ENCODE results near the gene PTPA.

The PTPA gene

GRCh38 chr9:129070696-129071525, 40.3 kb upstream of the PTPA start:
- no peak overlapping the region for H3K27ac ChIP-seq (ENCODE audit: extremely low read depth, low read depth, low read length)
- TF ChIP-seq ZFP3 (tag by site-specific recombination; IDR thresholded peaks at IDR 0.05; ENCODE audit: low read depth) (no peak), SCRT2 (tag by site-specific recombination; IDR thresholded peaks at IDR 0.05) (peak; percentile 60), ZNF600 (tag by site-specific recombination; IDR thresholded peaks at IDR 0.05) (peak; percentile 28; the same call in 1 of the 2 replicates), ZFHX2 (tag by site-specific recombination; conservative IDR thresholded peaks at IDR 0.05) (peak; percentile 28), EGR2 (tag by site-specific recombination; IDR thresholded peaks at IDR 0.05; ENCODE audit: low read depth) (peak; percentile 59), KLF1 (tag by site-specific recombination; IDR thresholded peaks at IDR 0.05) (peak; percentile 83), PRDM1 (tag by site-specific recombination; IDR thresholded peaks at IDR 0.05) (no peak), ZNF707 (tag by site-specific recombination; IDR thresholded peaks at IDR 0.05) (no peak), ZNF292 (tag by site-specific recombination; IDR thresholded peaks at IDR 0.05; ENCODE audit: borderline replicate concordance, low read depth) (no peak), ZNF211 (tag by site-specific recombination; IDR thresholded peaks at IDR 0.05; ENCODE audit: low read depth) (no peak), TCF7L2 (IDR thresholded peaks at IDR 0.05; ENCODE audit: borderline replicate concordance, low read depth, low read length) (no peak), ZNF621 (tag by site-specific recombination; IDR thresholded peaks at IDR 0.05) (no peak), ZNF140 (tag by site-specific recombination; IDR thresholded peaks at IDR 0.05) (no peak)
- TF ChIP-seq, protein P1, sequence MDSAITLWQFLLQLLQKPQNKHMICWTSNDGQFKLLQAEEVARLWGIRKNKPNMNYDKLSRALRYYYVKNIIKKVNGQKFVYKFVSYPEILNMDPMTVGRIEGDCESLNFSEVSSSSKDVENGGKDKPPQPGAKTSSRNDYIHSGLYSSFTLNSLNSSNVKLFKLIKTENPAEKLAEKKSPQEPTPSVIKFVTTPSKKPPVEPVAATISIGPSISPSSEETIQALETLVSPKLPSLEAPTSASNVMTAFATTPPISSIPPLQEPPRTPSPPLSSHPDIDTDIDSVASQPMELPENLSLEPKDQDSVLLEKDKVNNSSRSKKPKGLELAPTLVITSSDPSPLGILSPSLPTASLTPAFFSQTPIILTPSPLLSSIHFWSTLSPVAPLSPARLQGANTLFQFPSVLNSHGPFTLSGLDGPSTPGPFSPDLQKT (IDR thresholded peaks at IDR 0.05; ENCODE audit: borderline replicate concordance, low read depth, low read length), result no peak
- TF ChIP-seq, protein P2, sequence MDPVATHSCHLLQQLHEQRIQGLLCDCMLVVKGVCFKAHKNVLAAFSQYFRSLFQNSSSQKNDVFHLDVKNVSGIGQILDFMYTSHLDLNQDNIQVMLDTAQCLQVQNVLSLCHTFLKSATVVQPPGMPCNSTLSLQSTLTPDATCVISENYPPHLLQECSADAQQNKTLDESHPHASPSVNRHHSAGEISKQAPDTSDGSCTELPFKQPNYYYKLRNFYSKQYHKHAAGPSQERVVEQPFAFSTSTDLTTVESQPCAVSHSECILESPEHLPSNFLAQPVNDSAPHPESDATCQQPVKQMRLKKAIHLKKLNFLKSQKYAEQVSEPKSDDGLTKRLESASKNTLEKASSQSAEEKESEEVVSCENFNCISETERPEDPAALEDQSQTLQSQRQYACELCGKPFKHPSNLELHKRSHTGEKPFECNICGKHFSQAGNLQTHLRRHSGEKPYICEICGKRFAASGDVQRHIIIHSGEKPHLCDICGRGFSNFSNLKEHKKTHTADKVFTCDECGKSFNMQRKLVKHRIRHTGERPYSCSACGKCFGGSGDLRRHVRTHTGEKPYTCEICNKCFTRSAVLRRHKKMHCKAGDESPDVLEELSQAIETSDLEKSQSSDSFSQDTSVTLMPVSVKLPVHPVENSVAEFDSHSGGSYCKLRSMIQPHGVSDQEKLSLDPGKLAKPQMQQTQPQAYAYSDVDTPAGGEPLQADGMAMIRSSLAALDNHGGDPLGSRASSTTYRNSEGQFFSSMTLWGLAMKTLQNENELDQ (tag by site-specific recombination; IDR thresholded peaks at IDR 0.05; ENCODE audit: low read depth), result no peak
- ChIA-PET POLR2A (interaction anchor here (4.4 kb wide), 1 partner anchor 10 kb away, joined by 16 read pairs; the partner anchor contains the start of gene DOLPP1), CTCF (no interaction called here)
- H3K4me3 ChIP-seq (ENCODE audit: low read depth, low read length), result no peak overlapping the region
- H3K9me3 ChIP-seq (ENCODE audit: control insufficient read depth, insufficient read depth, low read depth, low read length), result no peaks in the 10 kb centered on the region
- H3K36me3 ChIP-seq (ENCODE audit: control insufficient read depth in 2 of 2, insufficient read depth in 1 of 2, low read length in 2 of 2), result peaks cover 0 to 32% of the 10 kb centered on the region in 2 experiments; a peak in 1 of 3 replicates
- H3K4me1 ChIP-seq (ENCODE audit: control insufficient read depth, insufficient read depth, low read length), result no peaks in the 10 kb centered on the region

DNA sequence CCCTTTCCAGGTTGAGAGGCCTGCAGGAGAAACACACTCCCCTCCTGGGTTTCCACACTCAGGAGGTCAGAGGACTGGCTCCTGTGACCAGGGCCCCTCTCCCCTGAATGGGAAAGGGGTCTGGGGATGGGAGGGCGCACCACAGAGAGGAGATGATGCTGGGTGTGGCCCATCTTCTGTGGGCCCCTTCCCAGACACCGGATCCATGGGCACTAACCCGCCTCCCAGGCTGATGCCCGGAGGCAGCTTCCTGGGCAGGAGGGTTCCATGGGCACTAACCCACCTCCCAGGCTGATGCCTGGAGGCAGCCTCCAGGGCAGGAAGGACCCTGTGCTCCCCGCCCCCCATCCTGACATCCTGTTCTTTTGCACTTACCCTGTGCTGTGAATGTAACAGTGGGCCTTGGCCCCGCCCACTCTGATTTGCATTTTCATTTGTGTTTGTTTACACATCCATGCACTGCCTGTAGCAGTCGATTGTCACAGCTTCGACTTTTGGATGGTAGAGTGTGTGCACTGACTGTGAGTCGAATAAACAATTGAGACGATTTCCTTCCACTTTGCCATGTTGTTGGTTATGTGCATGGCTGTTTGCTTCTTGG, 39.6 kb upstream of the PTPA start:
- TF ChIP-seq ZNF664 (tag by site-specific recombination; IDR thresholded peaks at IDR 0.05), result no peak
- TF ChIP-seq ATF2 (tag by site-specific recombination; IDR thresholded peaks at IDR 0.05; ENCODE audit: low read depth), result no peak
- TF ChIP-seq SP2 (tag by site-specific recombination; IDR thresholded peaks at IDR 0.05), result peak; percentile 34
- TF ChIP-seq KLF9 (tag by site-specific recombination; IDR thresholded peaks at IDR 0.05; ENCODE audit: low read depth), result peak; percentile 25; the same call in 1 of the 2 replicates
- TF ChIP-seq, protein P3, sequence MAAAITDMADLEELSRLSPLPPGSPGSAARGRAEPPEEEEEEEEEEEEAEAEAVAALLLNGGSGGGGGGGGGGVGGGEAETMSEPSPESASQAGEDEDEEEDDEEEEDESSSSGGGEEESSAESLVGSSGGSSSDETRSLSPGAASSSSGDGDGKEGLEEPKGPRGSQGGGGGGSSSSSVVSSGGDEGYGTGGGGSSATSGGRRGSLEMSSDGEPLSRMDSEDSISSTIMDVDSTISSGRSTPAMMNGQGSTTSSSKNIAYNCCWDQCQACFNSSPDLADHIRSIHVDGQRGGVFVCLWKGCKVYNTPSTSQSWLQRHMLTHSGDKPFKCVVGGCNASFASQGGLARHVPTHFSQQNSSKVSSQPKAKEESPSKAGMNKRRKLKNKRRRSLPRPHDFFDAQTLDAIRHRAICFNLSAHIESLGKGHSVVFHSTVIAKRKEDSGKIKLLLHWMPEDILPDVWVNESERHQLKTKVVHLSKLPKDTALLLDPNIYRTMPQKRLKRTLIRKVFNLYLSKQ (tag by site-specific recombination; IDR thresholded peaks at IDR 0.05; ENCODE audit: borderline replicate concordance), result no peak
- TF ChIP-seq ZNF510 (tag by site-specific recombination; IDR thresholded peaks at IDR 0.05; ENCODE audit: insufficient replicate concordance), result no peak
- peak; percentile 19; the same call in 1 of the 2 replicates for TF ChIP-seq ZBTB20 (tag by site-specific recombination; IDR thresholded peaks at IDR 0.05)
- peak; percentile 0; the same call in 1 of the 2 replicates for TF ChIP-seq ZNF600 (tag by site-specific recombination; IDR thresholded peaks at IDR 0.05)
- TF ChIP-seq ZBTB17 (tag by site-specific recombination; IDR thresholded peaks at IDR 0.05), result peak; percentile 25; the same call in 1 of the 2 replicates
- no peak for TF ChIP-seq ZNF701 (tag by site-specific recombination; IDR thresholded peaks at IDR 0.05)
- TF ChIP-seq ZNF211 (tag by site-specific recombination; IDR thresholded peaks at IDR 0.05; ENCODE audit: low read depth), result no peak
- Histone ChIP-seq H3K4me3 (ENCODE audit: low read depth, low read length) (no peak overlapping the region), H3K36me3 (ENCODE audit: control insufficient read depth in 2 of 2, insufficient read depth in 1 of 2, low read length in 2 of 2) (peaks cover 0 to 31% of the 10 kb centered on the region in 2 experiments; a peak in 1 of 3 replicates), H3K4me1 (ENCODE audit: control insufficient read depth, insufficient read depth, low read length) (no peaks in the 10 kb centered on the region), H3K9me3 (ENCODE audit: control insufficient read depth, insufficient read depth, low read depth, low read length) (no peaks in the 10 kb centered on the region), H3K27ac (ENCODE audit: extremely low read depth, low read depth, low read length) (no peak overlapping the region)
- ChIA-PET POLR2A (interaction anchor here (0.5 to 1.0 kb wide), 2 partner anchors 9 to 213 kb away, joined by 3 read pairs; partner anchors contain the start of gene DOLPP1), CTCF (interaction anchor here (0.7 kb wide), 1 partner anchor 1786 kb away, joined by 3 read pairs; no protein-coding TSS in a partner anchor)

Data from HEK293 (cell line).